ENCODE results near the gene PPARD.

The PPARD gene

GRCh38 chr6:35429463-35429862 lies 87.1 kb downstream of the PPARD start:
- TF ChIP-seq, protein P1, sequence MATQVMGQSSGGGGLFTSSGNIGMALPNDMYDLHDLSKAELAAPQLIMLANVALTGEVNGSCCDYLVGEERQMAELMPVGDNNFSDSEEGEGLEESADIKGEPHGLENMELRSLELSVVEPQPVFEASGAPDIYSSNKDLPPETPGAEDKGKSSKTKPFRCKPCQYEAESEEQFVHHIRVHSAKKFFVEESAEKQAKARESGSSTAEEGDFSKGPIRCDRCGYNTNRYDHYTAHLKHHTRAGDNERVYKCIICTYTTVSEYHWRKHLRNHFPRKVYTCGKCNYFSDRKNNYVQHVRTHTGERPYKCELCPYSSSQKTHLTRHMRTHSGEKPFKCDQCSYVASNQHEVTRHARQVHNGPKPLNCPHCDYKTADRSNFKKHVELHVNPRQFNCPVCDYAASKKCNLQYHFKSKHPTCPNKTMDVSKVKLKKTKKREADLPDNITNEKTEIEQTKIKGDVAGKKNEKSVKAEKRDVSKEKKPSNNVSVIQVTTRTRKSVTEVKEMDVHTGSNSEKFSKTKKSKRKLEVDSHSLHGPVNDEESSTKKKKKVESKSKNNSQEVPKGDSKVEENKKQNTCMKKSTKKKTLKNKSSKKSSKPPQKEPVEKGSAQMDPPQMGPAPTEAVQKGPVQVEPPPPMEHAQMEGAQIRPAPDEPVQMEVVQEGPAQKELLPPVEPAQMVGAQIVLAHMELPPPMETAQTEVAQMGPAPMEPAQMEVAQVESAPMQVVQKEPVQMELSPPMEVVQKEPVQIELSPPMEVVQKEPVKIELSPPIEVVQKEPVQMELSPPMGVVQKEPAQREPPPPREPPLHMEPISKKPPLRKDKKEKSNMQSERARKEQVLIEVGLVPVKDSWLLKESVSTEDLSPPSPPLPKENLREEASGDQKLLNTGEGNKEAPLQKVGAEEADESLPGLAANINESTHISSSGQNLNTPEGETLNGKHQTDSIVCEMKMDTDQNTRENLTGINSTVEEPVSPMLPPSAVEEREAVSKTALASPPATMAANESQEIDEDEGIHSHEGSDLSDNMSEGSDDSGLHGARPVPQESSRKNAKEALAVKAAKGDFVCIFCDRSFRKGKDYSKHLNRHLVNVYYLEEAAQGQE (IDR thresholded peaks at IDR 0.05; ENCODE audit: low read depth): no peak
- no peak for TF ChIP-seq ZBTB7A (IDR thresholded peaks at IDR 0.05; ENCODE audit: low read depth)

GRCh38 chr6:35432291-35432690 lies 89.9 kb downstream of the PPARD start:
- TF ChIP-seq FOXM1 (IDR thresholded peaks at IDR 0.05; ENCODE audit: borderline replicate concordance, low read depth): no peak
- TF ChIP-seq NFIC (IDR thresholded peaks at IDR 0.05): no peak
- TF ChIP-seq RAD21 (IDR thresholded peaks at IDR 0.05; ENCODE audit: low read depth): no peak
- no peak for TF ChIP-seq CEBPB (IDR thresholded peaks at IDR 0.05)

DNA sequence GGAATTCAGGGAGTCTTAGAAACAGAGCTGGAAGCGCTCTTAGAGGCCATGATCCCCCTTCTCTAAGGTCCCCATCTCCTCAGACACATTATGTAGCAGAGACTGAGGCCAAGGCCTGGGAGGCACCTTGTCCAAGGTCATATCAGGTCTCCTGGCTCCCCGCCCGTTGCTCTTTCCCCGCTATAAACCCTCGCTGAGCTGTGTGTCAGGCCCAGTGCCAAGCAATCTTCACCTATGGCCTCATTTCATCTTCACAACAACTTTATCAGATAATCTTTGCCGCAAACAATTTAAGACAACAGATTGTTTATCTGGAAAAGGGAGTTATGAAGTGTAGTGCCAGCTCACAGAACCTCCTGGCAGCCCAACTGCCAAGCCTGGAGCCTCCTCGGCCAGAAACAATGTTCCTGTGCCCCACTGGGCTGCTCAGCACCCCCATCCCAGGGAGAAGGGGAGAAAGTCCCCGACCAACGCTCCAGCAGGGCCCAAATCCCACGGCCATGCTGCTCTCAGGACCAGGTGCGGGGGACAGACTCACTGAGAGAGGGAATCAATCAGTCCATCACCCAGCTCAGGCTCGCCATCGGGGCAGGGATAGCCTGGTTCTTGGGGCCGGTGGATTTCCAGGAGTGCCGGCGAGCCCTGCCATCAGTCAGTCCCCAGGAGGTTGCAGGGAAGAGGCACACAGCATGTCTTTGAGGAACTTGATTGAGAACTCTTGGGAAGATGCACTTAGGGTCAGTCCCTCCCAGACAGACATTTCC lies 92.9 kb downstream of the PPARD start:
- TF ChIP-seq USF1 (IDR thresholded peaks at IDR 0.05) (no peak), TCF12 (IDR thresholded peaks at IDR 0.05; ENCODE audit: low read depth) (no peak), CEBPB (IDR thresholded peaks at IDR 0.05) (no peak), NFIC (IDR thresholded peaks at IDR 0.05) (no peak), FOXM1 (IDR thresholded peaks at IDR 0.05; ENCODE audit: borderline replicate concordance, low read depth) (no peak), EGR1 (IDR thresholded peaks at IDR 0.05) (no peak), ZBTB7A (IDR thresholded peaks at IDR 0.05; ENCODE audit: low read depth) (no peak), YY1 (IDR thresholded peaks at IDR 0.05; ENCODE audit: low read depth) (no peak), CREB1 (IDR thresholded peaks at IDR 0.05; ENCODE audit: low read depth) (no peak), EP300 (IDR thresholded peaks at IDR 0.05; ENCODE audit: borderline replicate concordance) (no peak), TAF1 (IDR thresholded peaks at IDR 0.05; ENCODE audit: low read depth) (no peak), MAX (IDR thresholded peaks at IDR 0.05) (no peak), TEAD4 (IDR thresholded peaks at IDR 0.05) (no peak), RAD21 (IDR thresholded peaks at IDR 0.05; ENCODE audit: low read depth) (no peak)
- TF ChIP-seq, protein P1 (IDR thresholded peaks at IDR 0.05; ENCODE audit: low read depth): no peak

DNA sequence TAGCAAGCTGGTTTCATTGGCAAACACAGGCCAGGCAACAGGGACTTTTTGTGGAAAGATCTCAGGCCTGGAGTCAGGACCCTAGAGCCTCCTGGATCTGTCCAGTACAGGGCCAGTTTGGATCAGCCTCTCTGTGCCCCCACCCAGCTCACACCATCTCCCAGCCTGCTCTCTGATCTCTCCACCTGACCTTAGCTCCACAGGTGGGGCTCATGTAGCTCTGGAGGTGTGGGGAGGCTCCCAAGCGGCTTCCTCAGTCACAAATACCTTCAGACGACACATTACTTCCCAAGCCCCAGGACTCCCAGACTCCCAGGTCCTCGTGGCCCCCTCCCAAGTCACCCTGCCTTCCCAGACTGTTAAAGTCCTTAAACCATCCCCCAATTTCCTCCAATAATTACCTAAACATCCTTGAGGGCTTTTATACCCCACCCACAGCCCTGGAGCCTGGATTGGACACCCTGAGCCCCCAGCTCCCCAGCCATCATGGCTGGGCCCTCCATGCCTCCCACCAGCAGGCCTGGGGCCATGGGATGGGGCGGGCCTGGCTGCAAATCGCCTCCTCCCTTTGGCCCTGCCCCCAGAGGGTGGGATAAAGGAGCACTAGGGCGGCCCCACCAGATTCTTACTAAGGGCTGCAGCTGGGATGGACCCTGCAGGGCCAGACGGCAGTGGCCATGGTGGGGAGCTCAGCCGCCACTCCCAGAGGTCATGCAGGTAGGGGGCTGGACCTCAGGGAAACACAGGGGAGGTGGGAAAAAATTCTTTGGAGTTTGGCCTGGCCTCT lies 93.9 kb downstream of the PPARD start:
- TF ChIP-seq CEBPB (IDR thresholded peaks at IDR 0.05): no peak
- no peak for TF ChIP-seq EP300 (IDR thresholded peaks at IDR 0.05; ENCODE audit: borderline replicate concordance)
- no peak for TF ChIP-seq NFIC (IDR thresholded peaks at IDR 0.05)
- TF ChIP-seq TCF12 (IDR thresholded peaks at IDR 0.05; ENCODE audit: low read depth): no peak
- no peak for TF ChIP-seq FOXM1 (IDR thresholded peaks at IDR 0.05; ENCODE audit: borderline replicate concordance, low read depth)
- TF ChIP-seq MAX (IDR thresholded peaks at IDR 0.05): no peak
- TF ChIP-seq, protein P1 (IDR thresholded peaks at IDR 0.05; ENCODE audit: low read depth): no peak
- TF ChIP-seq ZBTB7A (IDR thresholded peaks at IDR 0.05; ENCODE audit: low read depth): no peak
- TF ChIP-seq CREB1 (IDR thresholded peaks at IDR 0.05; ENCODE audit: low read depth): no peak

DNA sequence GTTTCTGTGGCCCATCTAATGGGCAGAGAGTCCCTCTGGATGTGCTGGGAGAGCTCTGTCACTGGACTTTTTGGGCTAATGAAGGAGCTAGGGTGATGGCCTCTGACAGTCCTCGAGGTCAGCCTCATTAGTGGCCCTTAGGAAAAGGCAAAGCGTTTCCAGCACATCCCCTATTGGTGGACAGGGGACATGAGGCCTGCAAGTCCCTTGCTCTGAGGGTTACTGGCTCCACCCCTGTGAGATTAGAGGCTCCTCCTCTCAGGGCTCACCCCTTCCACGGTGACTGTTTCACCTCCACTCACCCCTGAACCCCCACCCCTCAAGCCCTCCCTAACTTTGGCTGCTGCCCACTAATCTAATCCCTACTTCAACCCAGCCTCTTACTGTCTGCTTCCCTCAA lies 97.0 kb downstream of the PPARD start:
- TF ChIP-seq ZBTB7A (IDR thresholded peaks at IDR 0.05; ENCODE audit: low read depth) (no peak), TCF12 (IDR thresholded peaks at IDR 0.05; ENCODE audit: low read depth) (no peak), RAD21 (IDR thresholded peaks at IDR 0.05; ENCODE audit: low read depth) (no peak), TAF1 (IDR thresholded peaks at IDR 0.05; ENCODE audit: low read depth) (no peak), EP300 (IDR thresholded peaks at IDR 0.05; ENCODE audit: borderline replicate concordance) (no peak), NFIC (IDR thresholded peaks at IDR 0.05) (no peak), CREB1 (IDR thresholded peaks at IDR 0.05; ENCODE audit: low read depth) (no peak), TEAD4 (IDR thresholded peaks at IDR 0.05) (no peak), USF1 (IDR thresholded peaks at IDR 0.05) (no peak), FOXM1 (IDR thresholded peaks at IDR 0.05; ENCODE audit: borderline replicate concordance, low read depth) (no peak), CEBPB (IDR thresholded peaks at IDR 0.05) (no peak), EGR1 (IDR thresholded peaks at IDR 0.05) (no peak), YY1 (IDR thresholded peaks at IDR 0.05; ENCODE audit: low read depth) (no peak), MAX (IDR thresholded peaks at IDR 0.05) (no peak)
- TF ChIP-seq, protein P1 (IDR thresholded peaks at IDR 0.05; ENCODE audit: low read depth): no peak
